Adipose tissue (tissue), 3 donors: ENCODE results near the gene MACROD2. TPM values are rescaled to one million over a fixed set of nuclear protein-coding genes. Genes with fewer than 3 reads are reported as not detected.

Source experiments
- H3K27ac ChIP-seq: one replicate; pipeline ENCODE4 v1.5.1; 2013; ENCODE audit warnings: low read depth, low read length
- WGBS, 3 donors: extraction: QIAGEN DNeasy Blood & Tissue Kit; methylation state at CpG; one replicate each; pipeline ENCODE4 v1.1.7; 2013; 5-methylcytosine and 5-hydroxymethylcytosine counted together
- polyA plus RNA-seq, 3 donors: library from polyadenylated mRNA; stranded (reverse); fragments of 200-250 nt; gene quantifications; one replicate each; pipeline ENCODE4 v1.2.3, GENCODE V29; 2013
- donor health status: healthy with polysubstance abuse.
- donor health status: Bipolar disorder and iron deficiency.
- donor health status: healthy.

The MACROD2 gene
- polyA plus RNA-seq, 3 donors, result 0.11 to 0.98 (median 0.56) TPM

GRCh38 chr20:14817101-14817500 lies 821.8 kb downstream of the MACROD2 start:
- WGBS, 3 donors, result 60 to 66% (median 61%) methylated on average over 3 of the region's 3 CpGs
- no peak overlapping the region for H3K27ac ChIP-seq

- no peak overlapping the region for H3K27ac ChIP-seq
- 78 to 94% (median 93%) methylated on average over 9 of the region's 9 CpGs for WGBS, 3 donors
Observed at GRCh38 chr20:14820771-14821170, 825.5 kb downstream of the MACROD2 start.

GRCh38 chr20:14821251-14821650 lies 825.9 kb downstream of the MACROD2 start:
- 72 to 75% (median 73%) methylated on average over 3 of the region's 3 CpGs for WGBS, 3 donors
- no peak overlapping the region for H3K27ac ChIP-seq

GRCh38 chr20:14824996-14825395 lies 829.7 kb downstream of the MACROD2 start:
- 75 to 85% (median 81%) methylated on average over 4 of the region's 4 CpGs for WGBS, 3 donors
- no peak overlapping the region for H3K27ac ChIP-seq

GRCh38 chr20:14826543-14827313 lies 831.4 kb downstream of the MACROD2 start:
- H3K27ac ChIP-seq, result no peak overlapping the region
- WGBS, 3 donors, result 85 to 90% (median 89%) methylated on average over 17 of the region's 17 CpGs

GRCh38 chr20:14828459-14828858 lies 833.1 kb downstream of the MACROD2 start:
- H3K27ac ChIP-seq, result no peak overlapping the region
- 84 to 88% (median 88%) methylated on average over 1 of the region's 1 CpG for WGBS, 3 donors

- H3K27ac ChIP-seq, result no peak overlapping the region
- 78 to 97% (median 81%) methylated on average over 1 of the region's 1 CpG for WGBS, 3 donors
Observed at GRCh38 chr20:14829906-14830305, 834.6 kb downstream of the MACROD2 start.

- WGBS, 3 donors, result 60 to 83% (median 81%) methylated on average over 2 of the region's 2 CpGs
Observed at GRCh38 chr20:14830466-14830865, 835.1 kb downstream of the MACROD2 start.

GRCh38 chr20:14830899-14831298 lies 835.6 kb downstream of the MACROD2 start:
- H3K27ac ChIP-seq, result no peak overlapping the region
- 80 to 90% (median 88%) methylated on average over 6 of the region's 6 CpGs for WGBS, 3 donors

More at GRCh38 chr20:14830466-14830865, 835.1 kb downstream of the MACROD2 start:
- H3K27ac ChIP-seq, result no peak overlapping the region

- no peak overlapping the region for H3K27ac ChIP-seq
Observed at GRCh38 chr20:14832630-14833029, 837.3 kb downstream of the MACROD2 start.

GRCh38 chr20:14838663-14839628 lies 843.6 kb downstream of the MACROD2 start:
- 63 to 76% (median 65%) methylated on average over 7 of the region's 7 CpGs for WGBS, 3 donors

GRCh38 chr20:14845199-14846160 lies 850.2 kb downstream of the MACROD2 start:
- WGBS, 3 donors, result 48 to 77% (median 62%) methylated on average over 2 of the region's 2 CpGs
- H3K27ac ChIP-seq, result no peak overlapping the region

More at GRCh38 chr20:14838663-14839628, 843.6 kb downstream of the MACROD2 start:
- H3K27ac ChIP-seq, result no peak overlapping the region

GRCh38 chr20:14848806-14849205 lies 853.5 kb downstream of the MACROD2 start:
- 86 to 91% (median 87%) methylated on average over 4 of the region's 4 CpGs for WGBS, 3 donors
- H3K27ac ChIP-seq, result no peak overlapping the region

GRCh38 chr20:14853079-14853478 lies 857.8 kb downstream of the MACROD2 start:
- 73 to 90% (median 76%) methylated on average over 2 of the region's 2 CpGs for WGBS, 3 donors
- no peak overlapping the region for H3K27ac ChIP-seq

GRCh38 chr20:14855171-14855570 lies 859.9 kb downstream of the MACROD2 start:
- 81 to 89% (median 88%) methylated on average over 2 of the region's 2 CpGs for WGBS, 3 donors

GRCh38 chr20:14859627-14860026 lies 864.3 kb downstream of the MACROD2 start:
- H3K27ac ChIP-seq, result no peak overlapping the region

More at GRCh38 chr20:14855171-14855570, 859.9 kb downstream of the MACROD2 start:
- no peak overlapping the region for H3K27ac ChIP-seq

GRCh38 chr20:14860410-14860814 lies 865.1 kb downstream of the MACROD2 start:
- no peak overlapping the region for H3K27ac ChIP-seq
- WGBS, 3 donors, result 18 to 20% (median 18%) methylated on average over 4 of the region's 4 CpGs

GRCh38 chr20:14861028-14861699 lies 865.8 kb downstream of the MACROD2 start:
- no peak overlapping the region for H3K27ac ChIP-seq
- WGBS, 3 donors, result 89 to 93% (median 92%) methylated on average over 4 of the region's 4 CpGs
